Neural cell (in vitro differentiated cells): Measurements from ENCODE around the gene LHPP. TPM values are rescaled to one million over a fixed set of nuclear protein-coding genes. Genes with fewer than 3 reads are reported as not detected.

Experiments used
- H2AFZ ChIP-seq: fragments of 200-600, 300-800 bp; sonication (generic), shearing (Covaris generic); 2 replicates; pipeline ENCODE4 v1.6.0; 2014; ENCODE audit warnings: low read depth, mild to moderate bottlenecking, antibody characterized with exemption, low read length, moderate library complexity
- H3F3A ChIP-seq: fragments of 200-600 bp; shearing (Covaris generic); 2 replicates; pipeline ENCODE4 v1.6.1; 2016; ENCODE audit warnings: mild to moderate bottlenecking, moderate library complexity, mixed read lengths, antibody characterized with exemption, low read length; ENCODE audit not compliant: insufficient read depth, poor library complexity, severe bottlenecking
- H3K27ac ChIP-seq: fragments of 200-600, 300-800 bp; sonication (generic), shearing (Covaris generic); 2 replicates; pipeline ENCODE4 v1.5.1; 2014; ENCODE audit warnings: mild to moderate bottlenecking, low read length, moderate library complexity
- H3K27me3 ChIP-seq: fragments of 300-800, 200-600 bp; sonication (generic), shearing (Covaris generic); 2 replicates; pipeline ENCODE4 v1.6.0; 2014; ENCODE audit warnings: mild to moderate bottlenecking, low read depth, low read length, moderate library complexity; ENCODE audit not compliant: insufficient read depth
- H3K36me3 ChIP-seq: fragments of 300-800, 200-600 bp; sonication (generic), shearing (Covaris generic); 2 replicates; pipeline ENCODE4 v1.5.1; 2014; ENCODE audit warnings: mild to moderate bottlenecking, antibody characterized with exemption, low read length, moderate library complexity; ENCODE audit not compliant: insufficient read depth
- H3K4me2 ChIP-seq: fragments of 300-800, 200-600 bp; sonication (generic), shearing (Covaris generic); 2 replicates; pipeline ENCODE4 v1.6.0; 2014; ENCODE audit warnings: mild to moderate bottlenecking, low read length
- H3K4me3 ChIP-seq: fragments of 300-800, 200-600 bp; sonication (generic), shearing (Covaris generic); 2 replicates; pipeline ENCODE4 v1.5.1; 2014; ENCODE audit warnings: mild to moderate bottlenecking, low read length, moderate library complexity
- H3K79me2 ChIP-seq: fragments of 200-600 bp; shearing (Covaris generic); replicated peaks from 2 replicates; pipeline ENCODE4 v1.6.0; 2014; ENCODE audit warnings: mild to moderate bottlenecking, low read length, moderate library complexity; ENCODE audit not compliant: insufficient read depth
- H3K9ac ChIP-seq: fragments of 300-800, 200-600 bp; sonication (generic), shearing (Covaris generic); 2 replicates; pipeline ENCODE4 v1.6.1; 2016; ENCODE audit warnings: mild to moderate bottlenecking, low read length, mixed read lengths
- H3K9me2 ChIP-seq: fragments of 200-600 bp; shearing (Covaris generic); 2 replicates; pipeline ENCODE4 v1.6.1; 2016; ENCODE audit warnings: mild to moderate bottlenecking, low read length, mixed read lengths; ENCODE audit not compliant: insufficient read depth
- H3K9me3 ChIP-seq: fragments of 200-600, 300-800 bp; sonication (generic), shearing (Covaris generic); 2 replicates; pipeline ENCODE4 v1.6.1; 2016; ENCODE audit warnings: mild to moderate bottlenecking, mixed run types, low read length, moderate library complexity, mixed read lengths
- H4K20me1 ChIP-seq: fragments of 200-600 bp; shearing (Covaris generic); 2 replicates; pipeline ENCODE4 v1.6.1; 2016; ENCODE audit warnings: mild to moderate bottlenecking, mixed run types; ENCODE audit not compliant: insufficient read depth
- CTCF ChIP-seq: fragments of 450-650 bp; IDR thresholded peaks from 2 replicates; pipeline ENCODE4 v1.5.1; 2014; ENCODE audit warnings: antibody characterized with exemption, mild to moderate bottlenecking, moderate library complexity; ENCODE audit not compliant: poor library complexity, severe bottlenecking
- EP300 ChIP-seq: fragments of 450-650 bp; conservative IDR thresholded peaks from 2 replicates; pipeline ENCODE4 v1.6.1; 2014; ENCODE audit warnings: antibody characterized with exemption, mild to moderate bottlenecking, moderate library complexity; ENCODE audit not compliant: poor library complexity, severe bottlenecking
- EZH2 ChIP-seq: fragments of 200-600, 300-800 bp; shearing (Covaris generic), sonication (generic); IDR thresholded peaks from 2 replicates; pipeline ENCODE4 v1.6.1; 2014; ENCODE audit warnings: antibody characterized with exemption, low read length, borderline replicate concordance, mild to moderate bottlenecking; ENCODE audit not compliant: insufficient read depth, poor library complexity, severe bottlenecking
- MXI1 ChIP-seq: fragments of 450-650 bp; conservative IDR thresholded peaks from 2 replicates; pipeline ENCODE4 v1.6.1; 2014; ENCODE audit warnings: antibody characterized with exemption, mild to moderate bottlenecking; ENCODE audit not compliant: poor library complexity, severe bottlenecking
- POLR2AphosphoS5 ChIP-seq: IDR thresholded peaks from 2 replicates; pipeline ENCODE4 v1.6.1; 2012
- RAD21 ChIP-seq: fragments of 450-650 bp; conservative IDR thresholded peaks from 2 replicates; pipeline ENCODE4 v1.6.1; 2014; ENCODE audit warnings: antibody characterized with exemption, mild to moderate bottlenecking, moderate library complexity
- REST ChIP-seq: IDR thresholded peaks from 2 replicates; pipeline ENCODE4 v1.6.1; 2012; ENCODE audit warnings: borderline replicate concordance
- SMC3 ChIP-seq: fragments of 450-650 bp; conservative IDR thresholded peaks from 2 replicates; pipeline ENCODE4 v1.6.1; 2014; ENCODE audit warnings: antibody characterized with exemption, mild to moderate bottlenecking, moderate library complexity; ENCODE audit not compliant: poor library complexity
- TAF1 ChIP-seq: IDR thresholded peaks from 2 replicates; pipeline ENCODE4 v1.6.1; 2012; ENCODE audit warnings: low read depth
- polyA minus RNA-seq: library from RNA; depleted of rRNA, polyadenylated mRNA; stranded (reverse); fragments of >200 nt; gene quantifications from 2 replicates; pipeline ENCODE4 v1.2.3, GENCODE V29; 2014
- polyA plus RNA-seq: library from polyadenylated mRNA; depleted of rRNA; stranded (reverse); fragments of >200 nt; gene quantifications from 2 replicates; pipeline ENCODE4 v1.2.3, GENCODE V29; 2014

The LHPP gene
- 16.0 and 24.7 TPM in 2 replicates for polyA plus RNA-seq
- 15.0 and 17.8 TPM in 2 replicates for polyA minus RNA-seq

- H3K9me3 ChIP-seq = no peaks in the 10 kb centered on the region
- H3K4me2 ChIP-seq = no peak within 1 kb of the TSS
- H3K36me3 ChIP-seq = no peaks in the 10 kb centered on the region
- no peaks in the 10 kb centered on the region for H3K27me3 ChIP-seq
- TF ChIP-seq EP300 (peak; percentile 63), CTCF (peak; percentile 68), REST (peak; percentile 16), MXI1 (peak; percentile 81), SMC3 (peak; percentile 54), POLR2AphosphoS5 (peak; percentile 74), EZH2 (no peak), RAD21 (peak; percentile 36), TAF1 (no peak)
- no peaks in the 10 kb centered on the region for H4K20me1 ChIP-seq
- no peaks in the 10 kb centered on the region for H3F3A ChIP-seq
- peak within 1 kb of the TSS; percentile 43 for H2AFZ ChIP-seq
- no peaks in the 10 kb centered on the region for H3K9me2 ChIP-seq
- peak within 1 kb of the TSS; percentile 64 for H3K9ac ChIP-seq
- H3K4me3 ChIP-seq = peak within 1 kb of the TSS; percentile 70
- H3K79me2 ChIP-seq = no peaks in the 10 kb centered on the region
- H3K27ac ChIP-seq = no peak within 1 kb of the TSS
Observed at GRCh38 chr10:124461642-124462347, at the start of gene LHPP. Gene LHPP, plus strand, starts transcription at chr10:124461823. Its CDS starts 40 bp downstream, at chr10:124461863.

GRCh38 chr10:124414076-124414475 lies 47.5 kb upstream of the LHPP start:
- no peak overlapping the region for H3K27ac ChIP-seq
- H3K4me2 ChIP-seq = no peak overlapping the region
- no peaks in the 10 kb centered on the region for H3K36me3 ChIP-seq
- TF ChIP-seq TAF1 = no peak
- no peak for TF ChIP-seq MXI1
- TF ChIP-seq REST = no peak
- no peak for TF ChIP-seq RAD21
- no peak for TF ChIP-seq SMC3
- TF ChIP-seq POLR2AphosphoS5 = no peak
- no peaks in the 10 kb centered on the region for H3K9me2 ChIP-seq
- H3K9ac ChIP-seq = no peak overlapping the region
- H3F3A ChIP-seq = no peaks in the 10 kb centered on the region
- no peaks in the 10 kb centered on the region for H3K9me3 ChIP-seq
- H3K4me3 ChIP-seq = no peak overlapping the region
- H3K27me3 ChIP-seq = no peaks in the 10 kb centered on the region
- H4K20me1 ChIP-seq = no peaks in the 10 kb centered on the region
- no peak overlapping the region for H2AFZ ChIP-seq
- H3K79me2 ChIP-seq = peaks cover 31% of the 10 kb centered on the region
